NCI-H1092 (cell line): ENCODE data around the gene FSIP1.

ENCODE experiments used
- DNase-seq: peaks from one replicate; lab custom pipeline; 2025; lab: John Stamatoyannopoulos, UW

FSIP1 gene

DNA sequence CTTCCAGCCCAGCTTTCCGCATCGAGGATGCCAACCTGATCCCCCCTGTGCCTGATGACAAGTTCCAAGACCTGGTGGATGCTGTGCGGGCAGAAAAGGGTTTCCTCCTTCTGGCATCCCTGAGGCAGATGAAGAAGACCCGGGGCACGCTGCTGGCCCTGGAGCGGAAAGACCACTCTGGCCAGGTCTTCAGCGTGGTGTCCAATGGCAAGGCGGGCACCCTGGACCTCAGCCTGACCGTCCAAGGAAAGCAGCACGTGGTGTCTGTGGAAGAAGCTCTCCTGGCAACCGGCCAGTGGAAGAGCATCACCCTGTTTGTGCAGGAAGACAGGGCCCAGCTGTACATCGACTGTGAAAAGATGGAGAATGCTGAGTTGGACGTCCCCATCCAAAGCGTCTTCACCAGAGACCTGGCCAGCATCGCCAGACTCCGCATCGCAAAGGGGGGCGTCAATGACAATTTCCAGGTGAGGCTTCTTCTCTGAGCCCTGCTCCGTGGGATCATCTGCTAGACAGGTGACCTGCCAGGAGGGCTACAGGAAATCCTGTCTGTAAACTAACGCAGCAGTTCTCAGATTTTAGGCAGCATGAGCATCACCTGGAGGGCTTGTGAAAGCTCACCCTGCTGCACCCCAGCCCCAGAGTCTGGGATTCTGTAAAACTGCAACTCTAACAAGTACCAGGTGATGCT lies 200.2 kb downstream of the FSIP1 start:
- DNase-seq: no peak

DNA sequence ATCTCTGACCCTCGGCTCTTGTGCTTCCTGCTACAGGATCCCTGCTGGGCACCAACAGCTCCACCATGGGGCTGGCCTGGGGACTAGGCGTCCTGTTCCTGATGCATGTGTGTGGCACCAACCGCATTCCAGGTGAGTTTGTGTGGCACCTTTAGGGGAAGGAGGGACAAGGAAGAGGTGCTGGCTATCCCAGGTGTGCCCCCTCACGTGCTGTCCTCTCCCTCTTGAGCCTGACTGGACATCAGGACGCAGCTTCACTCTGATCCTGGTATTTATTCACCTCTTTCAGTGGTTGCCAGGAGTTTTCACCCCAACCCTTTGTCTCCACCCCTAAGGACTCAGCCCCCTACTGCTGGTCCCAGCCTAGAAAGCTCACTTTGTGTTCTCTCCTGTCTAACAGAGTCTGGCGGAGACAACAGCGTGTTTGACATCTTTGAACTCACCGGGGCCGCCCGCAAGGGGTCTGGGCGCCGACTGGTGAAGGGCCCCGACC lies 200.8 kb downstream of the FSIP1 start:
- no peak for DNase-seq

DNA sequence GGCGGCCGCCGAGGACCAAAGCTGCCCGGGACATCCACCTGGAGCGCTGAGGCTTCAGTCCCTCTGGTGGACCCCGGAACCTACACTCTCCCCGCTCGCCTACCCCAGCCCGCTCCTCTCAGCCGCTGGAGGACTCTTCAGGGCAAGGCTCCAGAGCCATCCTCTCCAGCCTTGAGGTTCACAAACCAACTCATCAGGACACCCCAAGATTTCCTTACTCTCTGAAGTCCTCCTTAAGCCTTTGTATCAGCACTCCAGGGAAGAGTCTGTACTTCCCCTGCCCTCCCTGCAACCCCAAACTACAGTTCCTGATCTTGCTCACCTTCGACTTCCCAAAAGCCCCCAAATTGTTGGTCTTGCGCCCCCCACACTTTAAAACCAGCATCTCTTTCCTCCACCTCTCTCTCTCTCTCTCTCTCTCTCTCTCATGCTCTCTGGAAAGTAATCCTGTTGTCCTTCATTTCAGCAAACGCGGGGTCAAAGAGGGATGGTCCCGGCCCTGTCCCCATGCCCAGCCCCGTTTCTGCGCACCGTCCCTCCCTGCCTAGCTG lies 201.3 kb downstream of the FSIP1 start:
- no peak for DNase-seq

DNA sequence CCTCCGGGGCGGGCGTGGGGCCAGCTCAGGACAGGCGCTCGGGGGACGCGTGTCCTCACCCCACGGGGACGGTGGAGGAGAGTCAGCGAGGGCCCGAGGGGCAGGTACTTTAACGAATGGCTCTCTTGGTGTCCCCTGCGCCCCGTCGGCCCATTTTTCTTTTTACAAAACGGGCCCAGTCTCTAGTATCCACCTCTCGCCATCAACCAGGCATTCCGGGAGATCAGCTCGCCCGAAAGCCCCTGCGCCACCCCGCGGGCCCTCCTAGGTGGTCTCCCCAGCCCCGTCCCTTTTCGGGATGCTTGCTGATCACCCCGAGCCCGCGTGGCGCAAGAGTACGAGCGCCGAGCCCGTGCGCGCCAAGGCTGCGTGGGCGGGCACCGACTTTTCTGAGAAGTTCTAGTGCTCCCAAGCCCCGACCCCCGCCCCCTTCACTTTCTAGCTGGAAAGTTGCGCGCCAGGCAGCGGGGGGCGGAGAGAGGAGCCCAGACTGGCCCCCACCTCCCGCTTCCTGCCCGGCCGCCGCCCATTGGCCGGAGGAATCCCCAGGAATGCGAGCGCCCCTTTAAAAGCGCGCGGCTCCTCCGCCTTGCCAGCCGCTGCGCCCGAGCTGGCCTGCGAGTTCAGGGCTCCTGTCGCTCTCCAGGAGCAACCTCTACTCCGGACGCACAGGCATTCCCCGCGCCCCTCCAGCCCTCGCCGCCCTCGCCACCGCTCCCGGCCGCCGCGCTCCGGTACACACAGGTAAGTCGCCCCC lies 202.0 kb downstream of the FSIP1 start, which contains the start of gene THBS1:
Gene THBS1 (plus strand): TSS at position 595 of the 757 bp plus-strand sequence. CDS start 779 bp downstream, outside the sequence.
- no peak for DNase-seq

DNA sequence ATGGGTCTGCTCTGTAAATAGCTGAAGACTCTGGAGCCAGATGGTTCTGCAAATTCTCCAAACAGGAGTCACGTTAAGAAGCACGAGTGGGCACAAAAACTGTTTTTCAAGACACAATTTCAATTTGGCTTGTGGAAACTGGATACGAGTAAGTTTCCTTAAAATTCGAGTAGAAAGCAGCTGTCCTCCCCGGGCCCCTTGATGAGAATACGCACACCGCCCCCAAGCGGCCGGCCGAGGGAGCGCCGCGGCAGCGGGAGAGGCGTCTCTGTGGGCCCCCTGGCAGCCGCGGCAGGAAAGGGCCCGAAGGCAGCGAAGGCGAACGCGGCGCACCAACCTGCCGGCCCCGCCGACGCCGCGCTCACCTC lies 202.5 kb downstream of the FSIP1 start:
- DNase-seq: peak; percentile 59

DNA sequence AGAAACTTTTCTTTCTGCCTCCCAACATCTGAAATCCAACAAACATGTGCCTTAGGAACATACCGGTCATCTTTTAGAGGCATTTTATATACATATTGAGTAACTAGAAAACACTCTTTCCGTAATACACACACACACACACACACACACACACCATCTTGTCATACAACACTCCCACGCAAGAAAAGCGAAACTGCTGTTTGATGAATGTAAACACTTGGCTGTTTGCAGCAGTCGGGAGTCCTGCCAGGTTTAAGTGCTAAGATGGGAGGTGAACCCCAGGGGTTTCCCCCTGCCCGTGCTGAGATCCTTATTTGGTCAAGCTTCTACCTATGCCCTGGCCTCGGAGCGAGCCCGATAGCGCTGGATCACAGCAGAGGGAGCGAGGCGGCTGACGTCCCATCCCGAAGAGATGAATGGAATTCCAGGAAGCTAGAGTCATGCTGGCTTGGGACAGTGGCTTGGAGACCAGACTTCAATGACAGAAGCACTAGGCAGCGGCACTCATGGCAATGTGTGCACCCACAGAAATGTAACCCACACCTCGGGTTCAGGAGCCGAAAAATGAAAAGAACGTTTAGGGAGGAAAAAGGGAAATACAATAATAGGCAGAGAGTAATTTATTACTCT lies 203.0 kb downstream of the FSIP1 start:
- DNase-seq: no peak

DNA sequence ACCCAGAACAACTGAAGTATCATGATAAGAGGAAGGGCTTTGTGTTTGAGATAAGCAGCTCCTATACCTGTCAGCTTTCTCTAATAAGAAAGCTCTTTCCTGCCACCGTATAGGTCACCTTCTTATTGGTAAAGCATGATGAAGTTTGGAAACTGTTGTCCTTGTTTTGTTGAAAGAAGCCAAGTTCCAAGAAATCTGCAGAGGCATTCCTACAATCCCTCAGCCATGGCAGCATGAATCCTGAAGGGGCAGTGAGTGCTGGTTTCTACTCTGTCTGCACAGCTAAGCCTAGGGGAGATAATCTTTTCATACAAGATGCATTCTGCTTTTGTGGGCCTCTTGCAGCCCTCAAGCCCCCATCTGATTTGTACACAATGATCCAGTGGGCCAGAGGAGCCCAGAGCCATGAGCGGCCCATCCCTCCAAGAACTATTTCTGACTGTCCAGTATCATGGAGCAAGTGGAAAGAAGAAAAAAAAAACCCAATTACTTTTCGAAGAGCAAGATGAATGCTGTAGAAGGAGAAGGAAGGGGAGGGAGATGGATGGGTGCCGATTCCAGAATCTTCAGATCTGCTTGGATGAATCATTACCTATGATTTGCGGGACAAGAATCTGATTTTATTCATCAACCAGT lies 203.7 kb downstream of the FSIP1 start:
- DNase-seq: no peak

DNA sequence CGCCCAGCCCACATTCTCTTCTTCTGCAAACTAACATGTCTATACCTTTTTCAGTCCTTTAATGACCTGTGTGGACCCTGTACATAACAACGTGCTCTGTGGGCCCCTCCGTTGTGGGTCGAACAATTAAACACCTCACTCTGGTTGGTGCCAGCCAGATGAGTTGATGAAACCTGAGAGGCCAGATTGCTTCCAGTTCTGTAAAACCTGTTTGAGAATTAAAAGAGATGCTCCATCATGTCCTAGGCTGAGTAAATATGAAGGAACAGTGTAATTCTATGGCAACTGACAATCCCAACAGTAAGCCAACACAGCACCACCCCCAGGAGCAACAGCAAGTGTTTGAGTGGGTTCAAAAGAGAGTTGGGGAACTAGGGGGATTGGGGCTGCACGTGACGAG lies 207.5 kb downstream of the FSIP1 start:
- DNase-seq: no peak

DNA sequence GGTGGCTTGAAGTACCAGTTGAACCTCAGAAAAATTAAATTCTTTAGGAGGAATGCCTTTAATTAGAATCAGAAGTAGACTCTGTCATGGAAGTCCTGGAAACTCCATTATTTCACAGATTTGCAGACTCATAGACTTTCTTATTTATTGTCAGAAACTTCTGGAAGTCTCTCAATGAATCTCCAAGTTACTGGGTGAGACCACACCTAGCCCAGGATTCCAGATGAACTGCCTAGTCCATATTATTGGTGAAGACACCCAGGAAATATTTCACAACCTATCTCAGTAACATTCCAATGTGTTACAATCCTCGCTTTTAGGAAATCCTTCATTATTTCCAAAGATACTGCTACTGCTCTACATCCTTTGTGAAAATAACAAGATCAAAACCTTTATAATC lies 208.2 kb downstream of the FSIP1 start:
- no peak for DNase-seq

DNA sequence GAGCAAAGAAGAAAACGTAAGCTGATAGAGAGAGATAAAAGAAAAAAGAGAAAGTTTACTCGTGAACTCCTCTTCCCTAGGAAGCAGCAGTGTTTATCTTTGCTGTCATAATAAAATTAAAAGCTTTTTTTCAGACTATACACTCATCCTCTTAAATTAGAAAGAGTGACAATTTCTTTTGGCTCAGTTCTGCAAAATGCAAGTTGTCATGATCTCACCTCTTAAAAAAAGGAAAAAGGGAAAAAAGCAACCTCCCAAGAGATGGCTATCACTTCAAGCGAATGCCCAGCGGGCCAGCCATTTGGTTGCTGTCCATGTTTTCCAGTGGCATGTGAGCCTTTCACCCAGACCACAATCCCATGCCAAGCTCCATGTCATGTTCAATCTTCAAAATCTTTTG lies 208.8 kb downstream of the FSIP1 start:
- DNase-seq: no peak

DNA sequence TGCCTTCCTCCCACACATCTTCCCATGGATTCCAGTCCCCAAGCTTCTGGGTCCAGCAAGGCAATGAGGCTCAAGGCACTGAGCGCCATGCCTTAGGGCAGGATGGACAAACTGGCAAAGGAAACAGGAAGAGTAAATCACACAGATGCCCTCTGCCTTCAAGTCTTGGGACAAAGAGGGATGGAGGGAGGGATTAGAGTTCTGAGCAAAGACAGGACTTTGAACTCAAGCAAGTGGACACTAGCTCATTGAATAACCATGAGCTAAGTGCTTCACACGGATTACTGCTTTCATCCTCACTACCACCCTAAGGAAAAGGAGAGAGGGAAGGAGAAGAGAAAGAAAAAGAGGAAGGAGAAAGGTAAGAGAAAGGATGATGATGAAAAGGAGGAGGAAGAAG lies 209.4 kb downstream of the FSIP1 start:
- DNase-seq: no peak

DNA sequence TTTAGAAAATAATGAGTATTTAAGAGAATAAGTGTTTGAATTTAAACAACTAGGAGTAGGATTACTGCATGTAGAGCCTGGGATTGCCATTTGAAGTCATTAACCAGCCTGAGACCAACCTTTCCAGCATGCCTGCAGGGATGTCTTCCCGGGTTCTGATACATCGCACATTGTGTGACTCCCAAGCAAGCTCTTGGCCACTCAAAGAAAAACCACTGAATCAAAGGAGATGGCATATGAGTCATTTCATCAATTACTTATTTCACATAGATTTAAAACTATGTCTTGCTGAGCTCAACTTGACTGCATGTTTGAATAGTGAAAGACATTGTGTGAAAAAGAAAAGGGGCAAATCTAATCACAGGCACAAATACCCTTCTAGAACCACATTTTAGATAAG lies 216.8 kb downstream of the FSIP1 start:
- DNase-seq: no peak

DNA sequence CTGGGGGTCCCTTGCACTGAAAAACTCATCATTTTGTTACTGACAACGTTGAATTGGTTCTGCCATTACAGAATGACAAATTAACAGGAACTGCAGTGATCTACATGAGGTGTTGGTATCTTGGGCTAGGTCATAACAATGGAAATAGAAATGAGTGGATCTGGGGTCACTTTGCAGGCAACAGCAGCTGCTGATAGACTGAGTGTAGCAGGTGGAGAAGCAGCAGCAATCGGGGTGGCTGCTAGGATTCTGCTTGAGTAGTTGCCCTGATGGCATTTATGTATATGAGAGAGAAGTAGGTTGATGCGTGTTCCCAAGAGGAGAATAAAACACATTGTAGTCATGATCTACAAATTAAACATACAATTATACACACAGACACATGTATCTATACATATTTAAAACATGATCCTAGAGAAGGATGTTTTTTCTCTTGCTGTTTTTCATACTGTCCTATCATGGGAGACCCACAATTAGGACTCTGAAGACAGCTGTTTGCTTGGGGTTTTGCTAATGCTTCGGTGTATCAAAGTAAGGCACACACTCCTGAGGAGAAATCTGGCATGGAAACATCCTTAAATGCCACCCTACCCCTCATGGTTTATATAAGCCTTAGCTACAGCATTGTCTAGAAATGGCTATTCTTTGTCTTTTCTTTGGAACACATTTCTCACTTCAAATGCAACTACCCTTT lies 217.5 kb downstream of the FSIP1 start:
- no peak for DNase-seq

DNA sequence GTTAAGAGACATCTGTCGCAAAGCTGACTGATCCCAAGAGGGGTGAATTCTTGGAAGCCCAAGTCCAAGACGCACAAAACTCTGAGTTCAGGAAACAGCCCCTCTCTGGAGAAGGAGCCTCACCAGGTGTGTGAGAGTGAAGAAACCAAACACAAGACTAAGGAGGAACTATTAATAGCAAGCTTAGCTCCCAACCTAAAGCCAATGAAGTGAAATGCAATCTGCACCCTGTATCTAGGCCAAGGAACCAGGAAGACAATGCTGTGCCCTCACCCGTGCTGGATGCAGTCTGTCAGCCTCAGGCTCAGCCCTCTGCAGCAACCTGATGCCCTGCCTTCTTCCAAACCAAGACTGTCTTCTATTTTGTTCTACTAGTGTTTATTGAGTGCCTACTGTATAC lies 224.2 kb downstream of the FSIP1 start:
- DNase-seq: no peak

DNA sequence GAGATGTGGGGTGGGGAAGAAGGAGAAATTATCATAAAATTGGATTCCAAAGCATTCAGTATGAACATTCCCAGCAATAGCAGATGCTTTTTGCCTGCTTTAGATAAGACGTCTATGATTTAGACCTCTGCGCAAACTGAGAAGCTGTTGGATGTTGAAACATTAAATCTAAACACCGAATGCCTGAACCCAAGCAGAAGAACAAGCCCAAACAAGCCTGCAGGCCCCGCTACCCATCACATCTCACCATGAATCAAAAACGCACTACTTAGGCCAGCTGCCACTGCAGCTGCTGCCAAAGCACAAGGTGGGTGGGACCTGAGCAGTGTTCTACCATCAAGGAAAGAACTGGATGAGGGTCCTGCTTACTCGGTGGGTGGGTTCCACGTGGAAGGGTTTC lies 226.2 kb downstream of the FSIP1 start:
- no peak for DNase-seq

DNA sequence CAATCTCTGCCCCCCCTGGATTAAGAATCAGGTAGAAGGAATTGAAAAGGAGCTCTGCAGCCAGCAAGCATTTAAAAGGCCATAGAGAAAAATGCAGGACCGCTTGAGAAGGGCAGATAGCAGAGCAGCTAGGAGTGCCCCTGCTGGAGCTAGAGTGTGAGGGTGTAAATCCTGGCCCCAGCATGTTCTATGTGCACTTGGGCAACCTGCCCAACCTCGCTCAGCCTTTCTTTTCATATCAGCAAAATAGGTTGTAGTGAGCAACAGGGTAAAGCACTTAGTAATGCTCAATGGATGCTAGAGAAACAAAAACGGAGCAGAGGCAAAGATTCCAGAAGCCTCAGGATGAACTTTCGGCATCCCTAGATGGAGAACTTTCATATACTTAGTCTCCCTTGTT lies 226.8 kb downstream of the FSIP1 start:
- no peak for DNase-seq

DNA sequence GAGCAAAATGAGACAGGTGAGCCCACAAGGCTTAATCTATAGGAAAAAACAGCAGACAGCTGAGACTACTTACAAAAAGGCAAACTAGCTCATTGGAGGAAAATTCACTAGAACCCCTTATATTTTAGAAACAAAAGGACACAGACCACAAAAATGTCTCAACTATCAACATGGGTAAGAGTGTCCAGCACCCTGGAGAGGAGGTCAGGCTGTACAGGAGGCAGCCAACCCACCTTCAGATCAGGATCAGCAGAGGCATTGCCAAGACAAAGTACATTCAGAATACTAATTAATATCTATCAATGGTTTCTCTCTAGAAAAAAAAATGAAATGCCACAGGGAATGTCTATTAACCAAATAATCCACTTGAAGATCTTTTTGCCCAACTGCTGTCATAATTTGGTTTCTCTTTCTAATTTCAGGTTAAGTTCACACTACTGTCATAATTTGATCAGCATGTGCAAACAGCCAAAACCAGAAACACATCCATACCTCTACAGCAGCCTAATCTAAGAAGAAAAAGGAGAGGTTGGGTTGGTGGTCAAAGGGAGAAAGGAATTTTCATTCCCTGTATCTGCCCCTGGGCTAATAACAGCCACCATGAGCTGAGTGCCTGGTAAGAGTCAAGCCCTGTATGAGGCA lies 227.8 kb downstream of the FSIP1 start:
- DNase-seq: no peak

DNA sequence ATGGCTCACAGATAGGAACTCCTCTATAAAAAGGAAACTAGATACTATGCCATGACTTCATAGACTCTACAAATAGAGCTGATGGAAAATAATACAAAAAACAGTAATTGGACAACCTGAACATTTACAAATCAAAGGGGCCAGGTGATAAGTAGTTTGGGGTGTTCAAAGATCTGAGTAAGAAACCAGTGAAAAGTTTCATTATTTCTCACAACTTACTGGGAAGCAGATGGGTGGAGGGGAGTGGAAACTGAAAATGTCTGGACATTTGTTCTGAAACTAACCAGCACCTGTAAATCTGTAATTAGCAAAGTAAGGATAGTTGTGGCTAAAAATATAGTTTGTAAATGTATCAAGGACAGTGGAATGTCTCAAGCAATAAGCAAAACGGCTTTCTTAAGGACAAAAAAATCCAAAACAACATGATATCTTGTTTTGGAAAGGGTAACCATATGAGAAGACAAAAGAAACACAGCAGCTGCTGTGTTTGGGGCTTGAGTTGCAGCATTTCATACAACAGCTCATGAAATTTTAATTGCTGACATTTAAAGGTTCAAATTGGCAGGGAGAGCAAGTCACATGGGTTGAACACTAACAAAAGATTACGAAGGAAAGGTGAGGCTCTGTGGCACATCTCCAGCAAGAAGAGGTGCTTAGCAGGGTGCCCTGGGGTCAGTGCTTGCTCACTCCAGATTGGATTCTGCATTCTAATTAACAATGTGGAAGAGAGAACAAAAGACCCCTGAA lies 228.5 kb downstream of the FSIP1 start:
- DNase-seq: peak; percentile 74

DNA sequence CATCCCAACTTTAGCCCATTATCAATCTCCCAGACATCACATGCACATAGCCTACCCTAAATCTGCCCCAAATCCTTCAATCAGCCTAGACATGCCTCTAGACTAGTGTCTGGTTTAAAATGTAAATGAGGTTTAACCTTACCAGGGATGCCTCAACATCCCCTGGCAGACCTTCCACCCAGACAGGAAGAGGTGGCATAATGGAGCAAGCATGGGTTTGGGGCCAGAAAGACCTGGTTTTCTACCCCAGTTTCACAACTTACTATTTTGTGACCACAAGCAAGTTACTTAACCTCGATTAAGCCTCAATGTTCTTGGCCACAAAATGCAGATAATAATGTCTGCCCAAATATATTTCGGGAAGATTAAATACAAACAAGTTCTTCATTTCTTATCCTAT lies 230.1 kb downstream of the FSIP1 start:
- DNase-seq: no peak

DNA sequence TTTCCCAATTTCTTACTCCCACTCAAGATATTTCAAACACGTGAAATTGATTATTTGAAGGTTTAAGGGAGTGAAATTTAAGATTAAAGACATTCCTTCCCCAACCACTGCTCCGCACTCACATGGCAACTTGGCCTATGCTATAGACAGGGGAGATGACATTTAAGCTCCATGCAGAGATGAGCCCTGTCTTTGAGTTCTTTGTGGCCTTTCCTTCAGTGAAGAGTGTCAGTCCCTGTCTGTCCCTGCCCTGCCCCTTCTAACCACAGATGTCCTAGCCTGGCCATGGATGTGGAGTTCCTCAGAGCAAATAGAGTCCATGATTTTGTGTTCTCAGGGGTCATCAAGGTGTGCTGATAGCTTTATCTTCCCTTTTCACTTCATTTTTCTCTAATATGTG lies 231.2 kb downstream of the FSIP1 start:
- DNase-seq: no peak
